BE2C (cell line): ENCODE measurements around the gene TMEM95.
"Not testable (repeated sequence)": the region's sequence is repeated elsewhere in the genome, so short reads cannot be mapped to it uniquely, and the experiment has no call there.

Experiments
- DNase-seq: peaks from one replicate; pipeline ENCODE4 v3.0.0-alpha.2; 2020
- H3K27me3 ChIP-seq: fragments of 250-450 bp; sonication (Bioruptor Pico); 2 replicates; pipeline ENCODE4 v1.5.1; 2020; ENCODE audit warnings: mild to moderate bottlenecking
- H3K36me3 ChIP-seq: fragments of 250-450 bp; sonication (Bioruptor Pico); 2 replicates; pipeline ENCODE4 v1.5.1; 2020; ENCODE audit warnings: mild to moderate bottlenecking
- H3K4me1 ChIP-seq: fragments of 250-450 bp; sonication (Bioruptor Pico); 2 replicates; pipeline ENCODE4 v1.5.1; 2020
- H3K4me3 ChIP-seq: 2 replicates; pipeline ENCODE4 v1.5.1; 2011; ENCODE audit warnings: low read depth, low read length
- H3K9me3 ChIP-seq: fragments of 250-450 bp; sonication (Bioruptor Pico); 2 replicates; pipeline ENCODE4 v1.5.1; 2020
- CTCF ChIP-seq: IDR thresholded peaks from 2 replicates; pipeline ENCODE4 v1.5.1; 2012; ENCODE audit warnings: mild to moderate bottlenecking, low read depth, low read length

TMEM95 gene

GRCh38 chr17:7334938-7335538 is 19.9 kb upstream of the TMEM95 start:
- Histone ChIP-seq H3K4me3 (no peak overlapping the region), H3K4me1 (no peaks in the 10 kb centered on the region)
- TF ChIP-seq CTCF: no peak

GRCh38 chr17:7335765-7336164 is 19.2 kb upstream of the TMEM95 start:
- H3K4me1 ChIP-seq, H3K9me3 ChIP-seq, H3K36me3 ChIP-seq, DNase-seq, H3K27me3 ChIP-seq, H3K4me3 ChIP-seq: not testable (repeated sequence)

More at GRCh38 chr17:7334938-7335538, 19.9 kb upstream of the TMEM95 start:
- Histone ChIP-seq H3K36me3 (no peaks in the 10 kb centered on the region), H3K9me3 (no peaks in the 10 kb centered on the region), H3K27me3 (no peaks in the 10 kb centered on the region)
- no peak for DNase-seq

GRCh38 chr17:7336240-7337175 is 18.4 kb upstream of the TMEM95 start, which contains the start of gene ACAP1:
ACAP1 (plus strand) TSS chr17:7336529; CDS start chr17:7336735, 206 bp downstream.
- TF ChIP-seq CTCF: no peak
- no peaks in the 10 kb centered on the region for H3K36me3 ChIP-seq
- H3K9me3 ChIP-seq: no peaks in the 10 kb centered on the region
- no peaks in the 10 kb centered on the region for H3K27me3 ChIP-seq
- H3K4me1 ChIP-seq: no peaks in the 10 kb centered on the region
- H3K4me3 ChIP-seq: no peak within 1 kb of the TSS
- DNase-seq: no peak

GRCh38 chr17:7337600-7337999 is 17.4 kb upstream of the TMEM95 start:
- not testable (repeated sequence) for H3K4me3 ChIP-seq, H3K9me3 ChIP-seq, DNase-seq, H3K36me3 ChIP-seq, H3K4me1 ChIP-seq, H3K27me3 ChIP-seq

GRCh38 chr17:7340179-7340578 is 14.8 kb upstream of the TMEM95 start:
- Histone ChIP-seq H3K36me3 (no peaks in the 10 kb centered on the region), H3K9me3 (no peaks in the 10 kb centered on the region), H3K4me3 (no peak overlapping the region), H3K4me1 (no peaks in the 10 kb centered on the region), H3K27me3 (peaks cover 4% of the 10 kb centered on the region; the same call in 1 of the 2 replicates)
- no peak for TF ChIP-seq CTCF
- no peak for DNase-seq

- H3K36me3 ChIP-seq: no peaks in the 10 kb centered on the region
- H3K4me1 ChIP-seq: no peaks in the 10 kb centered on the region
- H3K4me3 ChIP-seq: no peak overlapping the region
- H3K9me3 ChIP-seq: no peaks in the 10 kb centered on the region
- H3K27me3 ChIP-seq: peaks cover 4% of the 10 kb centered on the region; the same call in 1 of the 2 replicates
- no peak for DNase-seq
- no peak for TF ChIP-seq CTCF
Observed at GRCh38 chr17:7341842-7342241, 13.1 kb upstream of the TMEM95 start.

- no peak for TF ChIP-seq CTCF
- no peak for DNase-seq
- H3K27me3 ChIP-seq: peaks cover 4% of the 10 kb centered on the region; the same call in 1 of the 2 replicates
- no peaks in the 10 kb centered on the region for H3K4me1 ChIP-seq
- H3K9me3 ChIP-seq: no peaks in the 10 kb centered on the region
- H3K36me3 ChIP-seq: no peaks in the 10 kb centered on the region
- no peak overlapping the region for H3K4me3 ChIP-seq
Observed at GRCh38 chr17:7343250-7343649, 11.7 kb upstream of the TMEM95 start.
